UCSD-AML1 (cell line): ENCODE results near the gene ENGASE.

ENCODE experiments used
- DNase-seq: peaks from one replicate; lab custom pipeline; 2025; ENCODE audit not compliant: unreplicated experiment; lab: John Stamatoyannopoulos, UW

The ENGASE gene

DNA sequence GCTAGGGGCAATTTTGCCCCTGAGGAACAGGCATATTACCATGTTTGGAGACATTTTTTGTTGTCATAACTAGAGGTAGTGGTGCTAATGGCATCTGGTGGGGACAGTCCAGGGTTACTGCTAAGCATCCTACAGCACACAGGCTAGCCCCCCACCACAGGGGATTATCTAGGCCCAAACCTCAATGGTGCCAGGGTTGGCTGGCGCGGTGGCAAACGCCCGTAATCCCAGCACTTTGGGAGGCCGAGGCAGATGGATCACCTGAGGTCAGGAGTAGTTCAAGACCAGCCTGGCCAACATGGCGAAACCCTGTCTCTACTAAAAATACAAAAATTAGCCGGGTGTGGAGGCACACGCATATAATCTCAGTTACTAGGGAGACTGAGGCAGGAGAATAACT, 35.5 kb upstream of the ENGASE start:
- DNase-seq = no peak

DNA sequence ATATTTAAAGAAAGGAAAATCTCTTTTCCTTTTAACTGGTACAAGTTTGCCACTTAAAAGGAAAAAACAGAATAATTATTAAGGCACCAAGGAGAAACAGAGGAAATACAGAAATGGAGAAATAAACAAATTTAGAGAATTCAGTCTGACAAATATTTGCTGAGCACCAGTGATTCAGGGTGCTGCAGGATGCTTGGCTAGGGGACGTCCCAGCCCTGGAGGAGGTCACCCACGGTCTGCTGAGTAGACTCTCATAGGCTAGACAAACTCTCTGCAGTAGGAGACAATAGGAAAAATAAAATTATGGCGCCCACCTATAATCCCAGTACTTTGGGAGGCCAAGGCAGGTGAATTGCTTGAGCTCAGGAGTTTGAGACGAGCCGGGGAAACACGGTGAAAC, 34.7 kb upstream of the ENGASE start:
- no peak for DNase-seq

GRCh38 chr17:79041041-79041570, 33.5 kb upstream of the ENGASE start:
- no peak for DNase-seq

DNA sequence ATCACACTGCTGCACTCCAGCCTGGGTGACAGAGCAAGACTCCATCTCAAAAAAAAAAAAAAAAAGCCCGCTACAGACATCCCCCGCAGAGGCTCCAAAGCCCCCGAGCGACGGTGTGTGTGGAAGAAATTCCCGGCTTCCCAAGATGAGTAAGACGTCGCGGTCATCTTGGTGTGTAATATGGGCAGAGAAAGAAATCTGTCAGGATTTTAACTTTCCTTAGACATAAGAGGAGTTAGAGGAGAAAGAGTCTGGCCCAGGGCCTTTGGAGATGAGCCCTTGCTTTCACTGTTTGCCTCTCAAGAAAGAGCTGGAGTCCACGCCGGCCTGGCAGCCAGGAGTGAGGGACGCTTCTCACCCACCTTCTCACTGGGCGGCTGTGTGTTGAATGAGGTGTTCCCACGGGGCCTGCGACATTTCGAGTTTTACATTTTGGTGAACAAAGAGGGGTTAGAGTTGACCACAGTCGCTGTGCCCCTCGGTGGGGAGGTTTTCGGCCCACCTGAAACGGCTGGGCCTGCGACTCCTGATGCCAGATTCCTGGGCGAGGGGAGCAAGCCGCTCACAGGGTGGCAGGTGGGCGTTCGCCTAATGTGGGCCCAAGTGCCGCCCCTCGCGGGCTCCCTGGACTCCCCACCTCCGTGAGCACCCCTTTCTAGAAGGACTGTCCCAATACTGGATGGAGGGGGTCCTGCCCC, 32.8 kb upstream of the ENGASE start:
- no peak for DNase-seq

DNA sequence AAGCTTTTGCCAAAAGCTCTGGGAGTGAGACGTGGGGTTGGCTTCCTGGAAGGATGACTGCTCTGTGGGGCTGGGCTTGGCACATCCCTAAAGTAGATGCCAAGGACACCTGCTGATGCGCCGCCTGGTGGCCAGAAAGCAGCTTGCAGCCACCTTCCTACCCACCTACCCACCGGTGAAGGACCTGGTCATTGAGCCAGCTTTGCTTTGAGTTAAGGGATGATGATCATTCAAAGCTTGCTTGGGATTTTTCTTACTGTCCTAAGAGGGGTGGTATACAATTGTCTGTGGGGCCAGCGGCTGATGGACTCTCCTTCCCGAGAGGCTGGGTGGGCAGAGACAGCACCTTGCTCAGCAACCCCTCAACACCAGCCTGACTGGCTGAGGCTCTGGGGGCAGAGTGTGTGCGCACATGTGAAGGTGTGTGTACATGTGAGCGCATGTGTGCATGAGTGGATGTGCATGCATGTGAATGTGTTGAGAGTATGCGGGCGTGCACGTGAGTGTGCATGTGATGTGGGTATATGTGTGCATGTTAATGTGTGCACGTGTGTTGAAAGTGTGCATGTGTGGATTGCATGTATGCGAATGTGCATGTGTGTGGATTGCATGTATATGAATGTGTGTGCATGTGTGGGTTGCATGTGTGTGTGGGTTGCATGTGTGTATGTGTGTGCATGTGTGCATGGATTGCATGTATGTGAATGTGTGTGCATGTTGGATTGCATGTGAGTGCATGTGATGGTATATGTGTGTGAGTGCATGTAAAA, 32.0 kb upstream of the ENGASE start:
- peak; percentile 68 for DNase-seq

DNA sequence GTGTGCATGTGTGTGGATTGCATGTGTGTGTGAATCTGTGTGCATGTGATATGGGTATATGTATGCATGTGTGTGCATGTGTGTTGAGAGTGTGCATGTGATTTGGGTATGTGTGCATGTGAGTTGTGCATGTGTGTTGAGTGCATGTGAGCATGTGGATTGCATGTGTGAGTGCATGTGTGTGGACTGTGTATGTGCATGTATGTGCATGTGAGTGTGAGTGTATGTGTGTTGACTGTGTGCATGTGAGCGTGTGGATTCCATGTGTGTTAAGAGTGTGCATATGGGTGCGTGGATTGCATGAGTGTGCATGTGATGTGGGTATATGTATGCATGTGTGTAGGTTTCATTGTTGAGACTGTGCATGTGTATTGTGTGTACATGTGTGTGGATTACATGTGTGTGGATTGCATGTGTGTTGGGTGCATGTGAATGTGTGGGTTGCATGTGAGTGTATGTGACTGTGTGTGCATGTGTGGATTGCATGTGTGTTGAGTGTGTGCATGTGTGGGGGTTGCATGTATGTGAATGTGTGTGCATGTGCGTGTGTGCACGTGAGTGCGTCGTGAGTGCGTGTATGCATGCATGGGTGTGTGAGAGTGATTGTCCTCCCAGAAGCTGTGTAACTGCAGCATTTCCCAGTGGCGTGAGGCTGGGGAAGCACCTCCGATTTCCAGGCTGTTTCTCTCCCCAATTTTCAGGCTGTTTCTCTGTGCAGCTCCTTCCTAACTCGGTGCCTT, 31.3 kb upstream of the ENGASE start:
- DNase-seq = no peak

DNA sequence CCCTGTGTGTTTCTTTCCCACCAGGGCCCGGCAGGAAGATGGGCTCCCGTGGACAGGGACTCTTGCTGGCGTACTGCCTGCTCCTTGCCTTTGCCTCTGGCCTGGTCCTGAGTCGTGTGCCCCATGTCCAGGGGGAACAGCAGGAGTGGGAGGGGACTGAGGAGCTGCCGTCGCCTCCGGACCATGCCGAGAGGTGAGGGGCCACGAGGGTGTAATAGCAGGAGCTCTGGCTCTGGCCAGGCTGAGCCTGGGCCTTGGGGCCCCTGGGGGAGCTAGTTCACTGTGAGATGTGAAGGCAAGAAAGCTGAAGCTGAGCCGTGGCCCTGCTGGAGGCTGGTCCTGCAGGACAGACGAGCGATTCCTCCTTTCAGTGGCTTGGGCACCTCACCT, 30.7 kb upstream of the ENGASE start:
- no peak for DNase-seq

DNA sequence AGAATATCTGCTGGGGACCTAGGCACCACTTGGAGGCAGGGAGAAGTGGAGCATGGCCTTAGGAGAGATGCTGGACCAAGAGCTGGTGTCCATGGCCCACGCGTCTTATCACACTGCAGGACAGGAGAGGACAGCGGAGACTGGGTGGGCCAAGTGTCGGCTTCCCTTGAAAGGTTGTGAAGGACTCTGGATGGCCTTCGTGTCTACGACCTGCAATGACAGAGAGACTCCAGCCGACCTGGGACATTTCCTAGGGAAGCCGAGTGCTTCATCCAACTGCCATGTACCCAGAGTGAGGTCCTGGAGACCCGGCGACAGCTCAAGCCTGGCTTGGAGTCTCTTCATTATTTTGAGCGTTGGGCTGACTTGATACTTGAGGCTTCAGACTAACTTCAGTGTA, 30.2 kb upstream of the ENGASE start:
- DNase-seq = no peak

DNA sequence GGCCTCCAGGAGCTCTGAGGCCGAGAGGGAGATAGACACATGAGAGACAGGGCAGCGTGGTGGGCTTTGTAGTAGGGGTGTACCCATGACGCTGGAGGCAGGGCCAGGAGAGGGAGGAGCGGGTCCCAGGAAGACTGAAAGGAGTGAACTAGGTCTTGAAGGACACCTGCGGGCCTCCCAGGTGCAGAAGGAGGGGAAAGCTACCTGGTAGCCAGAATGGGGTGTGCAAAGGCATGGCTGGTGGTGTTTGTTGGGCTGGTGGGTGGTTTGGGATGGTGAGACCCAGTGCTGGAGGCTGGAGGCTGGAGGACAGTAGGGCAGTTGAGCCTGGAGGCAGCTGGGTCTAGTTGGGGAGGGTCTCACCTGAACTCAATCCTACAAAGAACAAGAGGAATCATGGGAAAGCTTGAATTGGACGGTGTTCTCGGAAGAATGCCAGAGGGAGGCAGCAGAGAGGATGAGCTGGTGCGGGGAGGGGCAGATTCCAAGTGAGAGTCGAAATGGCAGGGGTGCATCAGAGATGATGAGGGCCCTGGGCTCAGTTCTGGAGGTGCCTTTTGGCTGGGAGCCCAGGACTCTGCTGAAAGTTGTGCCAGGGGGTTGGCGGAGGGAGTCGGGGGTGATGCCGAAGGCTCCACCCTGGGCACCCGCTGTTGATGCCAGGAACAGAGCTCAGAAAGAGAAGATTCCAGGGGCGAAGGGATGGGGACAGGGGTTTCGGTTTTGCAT, 29.5 kb upstream of the ENGASE start:
- DNase-seq = no peak

GRCh38 chr17:79045842-79046196, 28.8 kb upstream of the ENGASE start:
- peak; percentile 76 for DNase-seq

DNA sequence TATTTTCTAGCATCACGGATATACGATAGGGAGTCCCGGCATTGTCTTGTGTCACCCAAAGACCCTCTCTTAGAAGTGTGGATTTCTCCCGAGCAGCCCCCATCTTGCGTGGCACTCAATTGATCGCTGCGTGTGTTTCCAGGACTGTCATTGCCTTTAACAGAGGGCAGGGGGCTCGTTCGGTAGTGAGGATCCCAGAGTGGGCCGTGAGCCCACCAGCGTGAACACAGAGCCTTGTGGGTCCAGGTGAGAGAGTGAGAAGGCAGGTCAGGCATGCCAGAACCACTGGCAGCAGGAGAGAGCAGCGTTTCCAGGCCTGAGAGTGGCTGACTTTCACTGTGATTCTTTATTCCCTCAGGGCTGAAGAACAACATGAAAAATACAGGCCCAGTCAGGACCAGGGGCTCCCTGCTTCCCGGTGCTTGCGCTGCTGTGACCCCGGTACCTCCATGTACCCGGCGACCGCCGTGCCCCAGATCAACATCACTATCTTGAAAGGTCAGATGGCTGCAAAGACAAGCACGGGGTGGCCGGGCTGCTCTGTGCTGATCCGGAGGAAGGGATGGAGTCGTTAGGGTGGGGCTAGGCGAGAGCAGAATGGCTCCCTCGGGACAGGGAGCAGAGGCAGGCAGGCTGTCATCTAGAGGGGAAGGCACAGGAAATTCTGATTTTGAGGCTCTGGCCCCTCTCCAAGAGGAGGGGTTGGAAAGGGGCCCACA, 28.3 kb upstream of the ENGASE start:
- no peak for DNase-seq

- no peak for DNase-seq
Measured at GRCh38 chr17:79046916-79047280, 27.7 kb upstream of the ENGASE start.

DNA sequence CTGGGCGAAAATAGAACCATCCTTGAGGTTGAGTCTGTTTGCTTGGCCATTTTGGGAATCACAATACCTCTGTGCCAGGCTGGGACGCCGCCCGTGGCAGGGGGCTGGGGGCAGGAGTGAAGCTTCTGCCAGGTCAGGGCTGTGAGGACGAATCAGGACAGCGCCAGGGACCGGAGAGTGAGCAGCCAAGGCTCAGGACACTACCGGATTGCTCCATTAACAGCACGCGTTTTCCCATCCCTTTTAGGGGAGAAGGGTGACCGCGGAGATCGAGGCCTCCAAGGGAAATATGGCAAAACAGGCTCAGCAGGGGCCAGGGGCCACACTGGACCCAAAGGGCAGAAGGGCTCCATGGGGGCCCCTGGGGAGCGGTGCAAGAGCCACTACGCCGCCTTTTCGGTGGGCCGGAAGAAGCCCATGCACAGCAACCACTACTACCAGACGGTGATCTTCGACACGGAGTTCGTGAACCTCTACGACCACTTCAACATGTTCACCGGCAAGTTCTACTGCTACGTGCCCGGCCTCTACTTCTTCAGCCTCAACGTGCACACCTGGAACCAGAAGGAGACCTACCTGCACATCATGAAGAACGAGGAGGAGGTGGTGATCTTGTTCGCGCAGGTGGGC, 27.2 kb upstream of the ENGASE start:
- no peak for DNase-seq

GRCh38 chr17:79047923-79048825, 26.4 kb upstream of the ENGASE start:
- DNase-seq = no peak

GRCh38 chr17:79048826-79049755, 25.5 kb upstream of the ENGASE start:
- DNase-seq = no peak

DNA sequence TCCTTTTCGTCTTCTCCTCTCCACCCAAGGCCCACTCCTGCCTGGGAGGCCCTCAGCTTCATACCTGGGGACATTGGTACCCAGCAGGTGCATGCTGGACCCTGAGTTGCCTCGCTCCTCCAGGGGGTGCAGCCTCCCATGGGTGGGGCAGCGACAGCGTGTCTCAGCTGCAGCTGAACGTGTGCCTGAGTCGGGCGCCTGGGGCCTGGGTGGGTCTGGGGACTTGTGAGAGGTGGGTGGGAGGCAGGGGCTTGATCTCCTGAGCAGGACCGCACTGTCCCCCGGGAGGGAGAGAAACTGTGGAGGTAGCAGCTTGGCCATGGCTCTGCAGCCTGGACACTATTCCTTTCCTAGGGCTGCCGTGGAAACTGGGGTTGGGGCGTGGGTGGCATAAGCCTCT, 24.8 kb upstream of the ENGASE start:
- DNase-seq = no peak

DNA sequence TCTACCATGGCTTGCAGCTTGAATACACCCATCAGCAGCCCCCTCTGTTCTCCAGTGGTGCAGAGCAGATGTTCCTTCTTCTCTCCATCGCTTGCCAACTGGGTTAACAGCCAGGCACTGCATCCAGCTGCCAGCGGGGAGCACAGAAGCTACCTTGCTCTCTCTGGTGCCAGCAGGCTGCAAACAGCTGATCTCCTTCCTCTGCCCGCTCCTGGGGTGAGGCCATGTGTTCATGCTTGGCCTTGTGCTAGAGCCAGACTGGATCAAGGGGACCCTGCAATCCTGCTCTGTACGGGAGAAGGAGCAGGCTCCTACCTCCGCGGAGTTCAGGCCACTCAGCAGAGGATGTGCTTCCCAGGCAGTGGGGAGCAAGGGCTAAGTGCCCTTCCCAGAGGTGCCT, 24.1 kb upstream of the ENGASE start:
- no peak for DNase-seq

DNA sequence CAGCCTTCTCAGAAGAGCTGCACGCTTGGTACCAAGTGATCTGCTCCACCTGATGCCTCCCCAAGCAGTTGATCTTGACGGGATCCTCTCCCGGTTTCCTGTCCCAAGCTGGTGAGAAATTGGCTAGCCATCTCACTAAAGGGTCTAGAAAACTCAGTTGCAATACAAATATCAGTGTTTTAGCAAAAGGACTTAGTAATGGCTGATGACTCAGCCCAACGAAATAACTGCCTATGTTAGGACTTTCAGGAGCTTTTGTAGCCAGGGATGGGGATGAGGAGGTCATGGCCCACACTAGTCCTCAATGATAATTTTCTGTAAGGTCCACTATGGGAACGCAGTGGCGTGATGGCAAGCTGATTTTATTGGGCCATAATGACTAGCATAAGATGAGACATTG, 23.3 kb upstream of the ENGASE start:
- DNase-seq = no peak
